Astrocyte (in vitro differentiated cells and primary cell): ENCODE measurements around the gene SPRR4. TPM values are rescaled to one million over a fixed set of nuclear protein-coding genes. Genes with fewer than 3 reads are reported as not detected.

Experiments
- DNase-seq: peaks from one replicate; pipeline ENCODE4 v3.0.0-alpha.2; 2010; ENCODE audit warnings: low read depth
- FAIRE-seq: peaks from 2 replicates; lab custom pipeline; 2011; peaks lifted over from hg19 to GRCh38; lab: Jason Lieb, UNC
- H2AFZ ChIP-seq: 2 replicates; pipeline ENCODE4 v1.6.0; 2012; ENCODE audit warnings: low read depth, low read length, inconsistent platforms
- H3K27ac ChIP-seq: 2 replicates; pipeline ENCODE4 v1.5.1; 2011; ENCODE audit warnings: low read depth, low read length, inconsistent platforms
- H3K27me3 ChIP-seq: 2 replicates; pipeline ENCODE4 v1.6.0; 2011; ENCODE audit warnings: low read length, inconsistent platforms; ENCODE audit not compliant: insufficient read depth
- H3K36me3 ChIP-seq: 2 replicates; pipeline ENCODE4 v1.5.1; 2011; ENCODE audit warnings: low read length, inconsistent platforms; ENCODE audit not compliant: insufficient read depth
- H3K4me1 ChIP-seq: 2 replicates; pipeline ENCODE4 v1.5.1; 2011; ENCODE audit warnings: low read length, inconsistent platforms; ENCODE audit not compliant: insufficient read depth
- H3K4me2 ChIP-seq: 2 replicates; pipeline ENCODE4 v1.6.0; 2012; ENCODE audit warnings: low read length, inconsistent platforms
- H3K4me3 ChIP-seq: 2 replicates; pipeline ENCODE4 v1.5.1; 2011; ENCODE audit warnings: low read depth, mild to moderate bottlenecking, low read length, inconsistent platforms; ENCODE audit not compliant: insufficient read depth
- H3K79me2 ChIP-seq: 2 replicates; pipeline ENCODE4 v1.6.0; 2012; ENCODE audit warnings: mild to moderate bottlenecking, low read length, inconsistent platforms; ENCODE audit not compliant: insufficient read depth
- H3K9ac ChIP-seq: 2 replicates; pipeline ENCODE4 v1.6.0; 2012; ENCODE audit warnings: mild to moderate bottlenecking, low read length, inconsistent platforms
- H3K9me3 ChIP-seq: 2 replicates; pipeline ENCODE4 v1.5.1; 2012; ENCODE audit warnings: low read depth, mild to moderate bottlenecking, low read length, inconsistent platforms; ENCODE audit not compliant: insufficient read depth
- H4K20me1 ChIP-seq: 2 replicates; pipeline ENCODE4 v1.6.0; 2012; ENCODE audit warnings: low read length, inconsistent platforms; ENCODE audit not compliant: insufficient read depth
- H3K27ac Mint-ChIP-seq: one replicate; pipeline ENCODE4 v1.8.0; 2021; ENCODE audit warnings: mild to moderate bottlenecking, mixed read lengths; ENCODE audit not compliant: unreplicated experiment
- H3K27me3 Mint-ChIP-seq: one replicate; pipeline ENCODE4 v1.8.0; 2021; ENCODE audit warnings: low read depth, mixed read lengths; ENCODE audit not compliant: unreplicated experiment
- H3K36me3 Mint-ChIP-seq: one replicate; pipeline ENCODE4 v1.8.0; 2021; ENCODE audit warnings: low read depth, mixed read lengths; ENCODE audit not compliant: unreplicated experiment
- H3K4me1 Mint-ChIP-seq: one replicate; pipeline ENCODE4 v1.8.0; 2021; ENCODE audit warnings: low read depth, mixed read lengths; ENCODE audit not compliant: unreplicated experiment
- H3K4me3 Mint-ChIP-seq: one replicate; pipeline ENCODE4 v1.8.0; 2021; ENCODE audit warnings: mild to moderate bottlenecking, moderate library complexity, mixed read lengths; ENCODE audit not compliant: unreplicated experiment
- H3K9me3 Mint-ChIP-seq: one replicate; pipeline ENCODE4 v1.8.0; 2021; ENCODE audit warnings: mild to moderate bottlenecking, mixed read lengths; ENCODE audit not compliant: unreplicated experiment
- CTCF ChIP-seq: IDR thresholded peaks from 2 replicates; pipeline ENCODE4 v1.5.1; 2011; ENCODE audit warnings: low read depth, mild to moderate bottlenecking, inconsistent platforms, low read length, moderate library complexity; ENCODE audit not compliant: insufficient read depth
- EZH2 ChIP-seq: IDR thresholded peaks from 2 replicates; pipeline ENCODE4 v1.6.1; 2012; ENCODE audit warnings: mild to moderate bottlenecking, low read length, inconsistent platforms; ENCODE audit not compliant: insufficient read depth
- total RNA-seq: library from RNA; stranded (reverse); gene quantifications from 2 replicates; pipeline ENCODE4 v1.2.1, GENCODE V29; 2021

The SPRR4 gene
- total RNA-seq, 1 donor from 2014 or later = not detected

- H2AFZ ChIP-seq = no peak overlapping the region
- no peak overlapping the region for H3K4me2 ChIP-seq
- no peak overlapping the region for H3K4me3 ChIP-seq
- no peaks in the 10 kb centered on the region for H3K36me3 ChIP-seq
- FAIRE-seq (no peak), DNase-seq (no peak)
- no peak overlapping the region for H3K27ac ChIP-seq
- Mint-ChIP-seq H3K4me1 (no peaks in the 10 kb centered on the region), H3K9me3 (peaks cover 6% of the 10 kb centered on the region), H3K27me3 (peaks cover 24% of the 10 kb centered on the region), H3K27ac (no peak overlapping the region), H3K4me3 (no peak overlapping the region), H3K36me3 (no peaks in the 10 kb centered on the region)
- H3K4me1 ChIP-seq = no peaks in the 10 kb centered on the region
- no peaks in the 10 kb centered on the region for H4K20me1 ChIP-seq
- TF ChIP-seq CTCF (no peak), EZH2 (no peak)
- H3K27me3 ChIP-seq = no peaks in the 10 kb centered on the region
- no peaks in the 10 kb centered on the region for H3K9me3 ChIP-seq
- no peak overlapping the region for H3K9ac ChIP-seq
- no peaks in the 10 kb centered on the region for H3K79me2 ChIP-seq
Observed at GRCh38 chr1:152986578-152986977, 16.1 kb downstream of the SPRR4 start.

- Histone ChIP-seq H4K20me1 (no peaks in the 10 kb centered on the region), H3K4me3 (no peak overlapping the region), H3K27ac (no peak overlapping the region), H2AFZ (no peak overlapping the region), H3K9me3 (no peaks in the 10 kb centered on the region), H3K27me3 (no peaks in the 10 kb centered on the region), H3K9ac (no peak overlapping the region), H3K4me2 (no peak overlapping the region), H3K36me3 (no peaks in the 10 kb centered on the region), H3K79me2 (no peaks in the 10 kb centered on the region), H3K4me1 (no peaks in the 10 kb centered on the region)
- no peak for DNase-seq
- no peaks in the 10 kb centered on the region for H3K27me3 Mint-ChIP-seq
- no peak for FAIRE-seq
- H3K36me3 Mint-ChIP-seq = no peaks in the 10 kb centered on the region
- peaks cover 5% of the 10 kb centered on the region for H3K9me3 Mint-ChIP-seq
- H3K4me1 Mint-ChIP-seq = no peaks in the 10 kb centered on the region
- TF ChIP-seq CTCF (no peak), EZH2 (no peak)
- H3K27ac Mint-ChIP-seq = no peak overlapping the region
- no peak overlapping the region for H3K4me3 Mint-ChIP-seq
Observed at GRCh38 chr1:152993186-152993585, 22.7 kb downstream of the SPRR4 start.

- Mint-ChIP-seq H3K27me3 (no peaks in the 10 kb centered on the region), H3K4me3 (no peak overlapping the region), H3K27ac (no peak overlapping the region), H3K4me1 (no peaks in the 10 kb centered on the region), H3K9me3 (peaks cover 5% of the 10 kb centered on the region), H3K36me3 (no peaks in the 10 kb centered on the region)
- Histone ChIP-seq H3K79me2 (no peaks in the 10 kb centered on the region), H3K9me3 (peaks cover 4% of the 10 kb centered on the region), H3K27me3 (no peaks in the 10 kb centered on the region), H3K4me1 (no peaks in the 10 kb centered on the region), H3K27ac (no peak overlapping the region), H3K4me3 (no peak overlapping the region), H3K4me2 (no peak overlapping the region), H3K36me3 (no peaks in the 10 kb centered on the region), H4K20me1 (no peaks in the 10 kb centered on the region), H3K9ac (no peak overlapping the region), H2AFZ (no peak overlapping the region)
- FAIRE-seq = no peak
- DNase-seq = no peak
- TF ChIP-seq CTCF = no peak
- no peak for TF ChIP-seq EZH2
Observed at GRCh38 chr1:152995842-152996241, 25.4 kb downstream of the SPRR4 start.
